H9 (cell line): ENCODE data around the gene PKD1. TPM values are rescaled to one million over a fixed set of nuclear protein-coding genes. Genes with fewer than 3 reads are reported as not detected.
A peak's percentile ranks its signal among the peaks of the same experiment; 100 is the strongest.

Source experiments
- DNase-seq: peaks from one replicate; pipeline ENCODE4 v3.0.0-alpha.2; 2017
- H2AFZ ChIP-seq: one replicate; pipeline ENCODE4 v1.6.1; 2013; ENCODE audit warnings: mild to moderate bottlenecking, low read length, control low read depth, moderate library complexity
- H2AK5ac ChIP-seq: 2 replicates; pipeline ENCODE4 v1.6.1; 2013; ENCODE audit warnings: low read length, control low read depth, mixed read lengths; ENCODE audit not compliant: insufficient read length
- H2BK120ac ChIP-seq: one replicate; pipeline ENCODE4 v1.6.1; 2013; ENCODE audit warnings: low read depth, mild to moderate bottlenecking, low read length, control low read depth, inconsistent platforms; ENCODE audit not compliant: poor library complexity, severe bottlenecking
- H2BK12ac ChIP-seq: 2 replicates; pipeline ENCODE4 v1.6.1; 2013; ENCODE audit warnings: low read length, control low read depth, mixed read lengths, low read depth; ENCODE audit not compliant: insufficient read length
- H2BK15ac ChIP-seq: 2 replicates; pipeline ENCODE4 v1.6.1; 2013; ENCODE audit warnings: low read depth, low read length, control low read depth
- H2BK20ac ChIP-seq: one replicate; pipeline ENCODE4 v1.6.1; 2013; ENCODE audit warnings: low read depth, mild to moderate bottlenecking, low read length, control low read depth, inconsistent platforms; ENCODE audit not compliant: poor library complexity, severe bottlenecking
- H2BK5ac ChIP-seq: 2 replicates; pipeline ENCODE4 v1.6.1; 2013; ENCODE audit warnings: low read length, control low read depth, mixed read lengths; ENCODE audit not compliant: insufficient read length
- H3K14ac ChIP-seq: 2 replicates; pipeline ENCODE4 v1.6.1; 2013; ENCODE audit warnings: low read length, control low read depth; ENCODE audit not compliant: insufficient read depth
- H3K18ac ChIP-seq: 2 replicates; pipeline ENCODE4 v1.6.1; 2013; ENCODE audit warnings: low read depth, mild to moderate bottlenecking, mixed read lengths, low read length, control low read depth; ENCODE audit not compliant: insufficient read length
- H3K23ac ChIP-seq: 2 replicates; pipeline ENCODE4 v1.6.1; 2013; ENCODE audit warnings: low read length, control low read depth, mixed read lengths, low read depth; ENCODE audit not compliant: insufficient read length
- H3K23me2 ChIP-seq: 2 replicates; pipeline ENCODE4 v1.6.1; 2013; ENCODE audit warnings: low read depth, mild to moderate bottlenecking, mixed read lengths, low read length, control low read depth; ENCODE audit not compliant: insufficient read length, poor library complexity, severe bottlenecking
- H3K27ac ChIP-seq: 2 replicates; pipeline ENCODE4 v1.5.1; 2013; ENCODE audit warnings: low read length, control low read depth, mixed read lengths, low read depth; ENCODE audit not compliant: insufficient read length
- H3K27me3 ChIP-seq: 2 replicates; pipeline ENCODE4 v1.6.1; 2013; ENCODE audit warnings: low read length, control low read depth, inconsistent platforms; ENCODE audit not compliant: insufficient read depth
- H3K4ac ChIP-seq: 2 replicates; pipeline ENCODE4 v1.6.1; 2013; ENCODE audit warnings: low read depth, mild to moderate bottlenecking, control low read depth, inconsistent platforms, low read length, moderate library complexity
- H3K4me1 ChIP-seq: 2 replicates; pipeline ENCODE4 v1.6.1; 2013; ENCODE audit warnings: low read length, control low read depth, inconsistent platforms; ENCODE audit not compliant: insufficient read depth
- H3K4me2 ChIP-seq: 2 replicates; pipeline ENCODE4 v1.6.1; 2013; ENCODE audit warnings: low read length, control low read depth, mixed read lengths; ENCODE audit not compliant: insufficient read length, insufficient read depth
- H3K56ac ChIP-seq: 2 replicates; pipeline ENCODE4 v1.6.1; 2013; ENCODE audit warnings: low read depth, mild to moderate bottlenecking, mixed read lengths, low read length, control low read depth; ENCODE audit not compliant: insufficient read length
- H3K79me1 ChIP-seq: 2 replicates; pipeline ENCODE4 v1.6.1; 2013; ENCODE audit warnings: low read depth, mild to moderate bottlenecking, moderate library complexity, low read length, control low read depth, inconsistent platforms; ENCODE audit not compliant: insufficient read depth, poor library complexity, severe bottlenecking
- H3K79me2 ChIP-seq: 2 replicates; pipeline ENCODE4 v1.6.1; 2013; ENCODE audit warnings: low read length, control low read depth, inconsistent platforms; ENCODE audit not compliant: insufficient read depth
- H3K9ac ChIP-seq: 2 replicates; pipeline ENCODE4 v1.6.1; 2013; ENCODE audit warnings: low read length, control low read depth, mixed read lengths; ENCODE audit not compliant: insufficient read length; ENCODE audit errors: extremely low read depth
- H3K9me3 ChIP-seq: one replicate; pipeline ENCODE4 v1.6.1; 2013; ENCODE audit warnings: low read depth, low read length, inconsistent platforms; ENCODE audit not compliant: control insufficient read depth
- H3T11ph ChIP-seq: one replicate; pipeline ENCODE4 v1.6.1; 2013; ENCODE audit warnings: mild to moderate bottlenecking, low read length, control low read depth, inconsistent platforms
- H4K20me1 ChIP-seq: one replicate; pipeline ENCODE4 v1.6.1; 2013; ENCODE audit not compliant: control insufficient read depth, insufficient read length, insufficient read depth
- H4K5ac ChIP-seq: 2 replicates; pipeline ENCODE4 v1.6.1; 2013; ENCODE audit warnings: low read depth, mild to moderate bottlenecking, mixed read lengths, low read length, control low read depth; ENCODE audit not compliant: insufficient read length
- H4K8ac ChIP-seq: replicated peaks from 2 replicates; pipeline ENCODE4 v1.6.1; 2013; ENCODE audit warnings: low read length, control low read depth, mixed read lengths, low read depth; ENCODE audit not compliant: insufficient read length
- H4K91ac ChIP-seq: 2 replicates; pipeline ENCODE4 v1.6.1; 2013; ENCODE audit warnings: low read depth, mild to moderate bottlenecking, moderate library complexity, mixed read lengths, low read length, control low read depth; ENCODE audit not compliant: insufficient read length
- H3K27ac Mint-ChIP-seq, 3 experiments: 2 replicates in 2 of 3; 3 replicates in 1 of 3; pipeline ENCODE4 v1.8.0; 2020 to 2021; ENCODE audit warnings: mixed read lengths in 3 of 3, mild to moderate bottlenecking in 1 of 3, moderate library complexity in 1 of 3
- H3K27me3 Mint-ChIP-seq: 2 replicates; pipeline ENCODE4 v1.8.0; 2021; ENCODE audit warnings: low read depth, mild to moderate bottlenecking, moderate library complexity, mixed read lengths
- H3K36me3 Mint-ChIP-seq, 3 experiments: 2 replicates in 2 of 3; 3 replicates in 1 of 3; pipeline ENCODE4 v1.8.0; 2020 to 2021; ENCODE audit warnings: low read depth in 3 of 3, mixed read lengths in 3 of 3; ENCODE audit not compliant: insufficient read depth in 1 of 3
- H3K4me1 Mint-ChIP-seq, 2 experiments: 2 replicates each; pipeline ENCODE4 v1.8.0; 2020; ENCODE audit warnings: mixed read lengths in 2 of 2
- H3K4me3 Mint-ChIP-seq, 2 experiments: 2 replicates in 1 of 2; 3 replicates in 1 of 2; pipeline ENCODE4 v1.8.0; 2020 to 2021; ENCODE audit warnings: mild to moderate bottlenecking in 2 of 2, mixed read lengths in 2 of 2, moderate library complexity in 1 of 2
- H3K9me3 Mint-ChIP-seq, 2 experiments: 2 replicates in 1 of 2; 3 replicates in 1 of 2; pipeline ENCODE4 v1.8.0; 2020; ENCODE audit warnings: mild to moderate bottlenecking in 2 of 2, mixed read lengths in 2 of 2, moderate library complexity in 1 of 2
- CTCF ChIP-seq: fragments of 200-600 bp; sonication (generic); conservative IDR thresholded peaks from 3 replicates; pipeline ENCODE4 v1.8.0; 2021; ENCODE audit warnings: antibody characterized with exemption, mild to moderate bottlenecking
- WGBS: extraction: QIAGEN DNeasy Blood & Tissue Kit; methylation state at CpG from one replicate; pipeline ENCODE4 v1.1.7; 2013; ENCODE audit warnings: missing lambda C conversion rate, low lambda C conversion rate, mixed read lengths; ENCODE audit not compliant: insufficient read length; ENCODE audit errors: extremely low coverage; 5-methylcytosine and 5-hydroxymethylcytosine counted together
- total RNA-seq: library from RNA; stranded (reverse); gene quantifications from 2 replicates; pipeline ENCODE4 v1.2.1, GENCODE V29; 2021

Gene PKD1
- total RNA-seq, 1 experiment from 2014 or later: 88.0 TPM

GRCh38 chr16:2145843-2146242, 10.1 kb upstream of the PKD1 start:
- DNase-seq: no peak
- peaks cover 13 to 16% of the 10 kb centered on the region in 2 experiments for H3K4me1 Mint-ChIP-seq
- Histone ChIP-seq H3K14ac (no peak overlapping the region; the same call in 1 of the 2 replicates), H2BK12ac (no peak overlapping the region), H2BK15ac (no peak overlapping the region), H3K9me3 (no peaks in the 10 kb centered on the region), H2BK20ac (no peak overlapping the region), H3T11ph (no peak overlapping the region), H3K9ac (no peak overlapping the region), H3K23me2 (peaks cover 10% of the 10 kb centered on the region), H3K56ac (no peak overlapping the region), H2AFZ (no peak overlapping the region), H4K8ac (no peak overlapping the region), H3K4me2 (no peak overlapping the region), H3K27ac (no peak overlapping the region), H3K27me3 (no peaks in the 10 kb centered on the region), H2BK5ac (no peak overlapping the region), H4K91ac (no peak overlapping the region), H3K23ac (no peak overlapping the region), H4K5ac (no peak overlapping the region), H4K20me1 (no peaks in the 10 kb centered on the region), H2BK120ac (no peak overlapping the region), H3K79me2 (no peaks in the 10 kb centered on the region), H2AK5ac (no peak overlapping the region), H3K79me1 (no peaks in the 10 kb centered on the region), H3K4me1 (peaks cover 3% of the 10 kb centered on the region; the same call in 1 of the 2 replicates), H3K18ac (no peak overlapping the region), H3K4ac (no peak overlapping the region)
- H3K9me3 Mint-ChIP-seq: no peaks in the 10 kb centered on the region
- H3K27ac Mint-ChIP-seq: no peak overlapping the region
- WGBS: no CpG with 5 or more reads among the region's 5 CpGs
- peaks cover 35% of the 10 kb centered on the region for H3K27me3 Mint-ChIP-seq
- H3K4me3 Mint-ChIP-seq: 0 out of 5 replicates have a peak overlapping the region, but pooled peaks of 1 of the 2 experiments have one; percentile 1
- H3K36me3 Mint-ChIP-seq: no peaks in the 10 kb centered on the region
- no peak for TF ChIP-seq CTCF
